Activated T-helper 17 cell treated with anti-CD3 and anti-CD28 coated beads, Interleukin-2, amount 50 U/mL, for 72 hours (primary cell): ENCODE data around the gene SPATA21. TPM values are rescaled to one million over a fixed set of nuclear protein-coding genes. Genes with fewer than 3 reads are reported as not detected.

Source experiments
- total RNA-seq, 2 donors: library from RNA; stranded (reverse); gene quantifications; one replicate each; pipeline ENCODE4 v1.2.3, GENCODE V29; 2022

The SPATA21 gene
- total RNA-seq, 2 donors from 2014 or later: 0.08 TPM; not detected in 1

Other genes starting within 250 kb of the SPATA21 start
- 10 to 100 TPM in 1 of 2 donors, 1 to 10 TPM in 1; 7.5 to 10.0 TPM for gene ARHGEF19, start 224.8 kb downstream of the SPATA21 start, total RNA-seq
- 1 to 10 TPM; 3.1 to 7.5 TPM for gene CPLANE2, start 200.2 kb downstream of the SPATA21 start, total RNA-seq
- 10 to 100 TPM; 19.7 to 27.3 TPM for gene FBXO42, start 84.9 kb downstream of the SPATA21 start, total RNA-seq
- gene SZRD1, start 70.2 kb downstream of the SPATA21 start, total RNA-seq: 100 to 1,000 TPM; 172 to 204 TPM
- 10 to 100 TPM; 68.0 to 83.7 TPM for gene NECAP2, start 3.3 kb upstream of the SPATA21 start, total RNA-seq
- 1,000 to 10,000 TPM; 1,202 to 2,371 TPM for gene RNU1-1, start 76.9 kb upstream of the SPATA21 start, total RNA-seq
- 1 to 10 TPM; 6.1 to 6.8 TPM for gene NBPF1, start 176.1 kb upstream of the SPATA21 start, total RNA-seq
- 1,000 to 10,000 TPM; 1,202 to 2,371 TPM for gene RNU1-3, start 229.5 kb upstream of the SPATA21 start, total RNA-seq